Measurements from ENCODE around the gene KRT9.
"Not testable (repeated sequence)": the region's sequence is repeated elsewhere in the genome, so short reads cannot be mapped to it uniquely, and the experiment has no call there.

KRT9 gene

GRCh38 chr17:41571561-41572434 is at the start of gene KRT9:
Gene KRT9, minus strand, starts transcription at chr17:41572059. Its CDS starts 67 bp downstream, at chr17:41571992.
- no peak for DNase-seq

DNA sequence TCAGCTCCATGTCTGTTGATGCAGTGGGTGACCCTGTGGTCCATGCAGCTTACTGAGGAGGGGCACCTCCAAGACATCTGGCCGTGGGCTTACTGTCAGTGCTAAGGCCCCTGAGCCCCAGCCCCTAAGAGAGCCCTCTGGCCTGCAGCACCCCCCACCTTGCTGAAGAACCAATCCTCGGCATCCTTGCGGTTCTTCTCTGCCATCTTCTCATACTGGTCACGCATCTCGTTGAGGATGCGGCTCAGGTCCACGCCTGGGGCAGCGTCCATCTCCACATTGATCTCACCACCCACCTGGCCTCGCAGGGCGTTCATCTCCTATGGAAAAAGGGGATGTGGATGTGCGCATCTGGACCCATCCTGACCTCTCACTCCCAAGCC is 49.6 kb upstream of the KRT9 start:
- not testable (repeated sequence) for DNase-seq

DNA sequence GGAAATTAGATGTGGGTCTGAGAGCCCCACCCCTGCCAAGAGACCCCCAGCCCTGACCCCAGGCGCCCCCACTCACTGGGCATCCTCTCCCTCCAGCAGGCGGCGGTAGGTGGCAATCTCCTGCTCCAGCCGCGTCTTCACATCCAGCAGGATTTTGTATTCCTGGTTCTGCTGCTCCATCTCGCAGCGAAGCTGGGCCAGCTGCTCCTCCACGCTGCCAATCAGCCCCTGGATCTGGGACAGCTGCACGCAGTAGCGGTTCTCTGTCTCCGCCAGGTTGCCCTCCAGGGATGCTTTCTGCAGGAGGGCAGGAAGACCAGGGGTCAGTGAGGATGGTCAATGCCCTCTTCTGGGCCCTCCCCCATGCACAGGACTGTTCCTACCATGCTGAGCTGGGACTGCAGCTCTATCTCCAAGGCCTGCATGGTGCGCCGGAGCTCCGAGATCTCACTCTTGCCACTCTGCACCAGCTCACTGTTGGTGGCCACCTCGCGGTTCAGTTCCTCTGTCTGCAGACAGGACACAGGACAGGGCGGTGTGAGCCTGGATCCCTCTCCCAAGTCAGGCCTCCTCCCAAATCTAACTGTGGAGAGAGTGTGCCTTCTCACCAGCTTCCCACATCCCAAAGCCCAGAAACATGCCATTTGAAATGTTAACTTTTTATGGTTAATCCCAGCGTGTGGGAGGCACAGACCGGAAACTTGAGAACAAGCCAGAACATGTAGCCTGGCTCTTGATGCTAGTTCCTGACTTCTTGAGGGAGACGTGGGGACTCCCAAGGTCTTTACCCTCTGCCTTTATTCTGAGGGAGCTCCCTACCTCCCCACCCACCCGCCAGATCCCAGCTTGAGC is 49.0 kb upstream of the KRT9 start:
- DNase-seq = no peak

DNA sequence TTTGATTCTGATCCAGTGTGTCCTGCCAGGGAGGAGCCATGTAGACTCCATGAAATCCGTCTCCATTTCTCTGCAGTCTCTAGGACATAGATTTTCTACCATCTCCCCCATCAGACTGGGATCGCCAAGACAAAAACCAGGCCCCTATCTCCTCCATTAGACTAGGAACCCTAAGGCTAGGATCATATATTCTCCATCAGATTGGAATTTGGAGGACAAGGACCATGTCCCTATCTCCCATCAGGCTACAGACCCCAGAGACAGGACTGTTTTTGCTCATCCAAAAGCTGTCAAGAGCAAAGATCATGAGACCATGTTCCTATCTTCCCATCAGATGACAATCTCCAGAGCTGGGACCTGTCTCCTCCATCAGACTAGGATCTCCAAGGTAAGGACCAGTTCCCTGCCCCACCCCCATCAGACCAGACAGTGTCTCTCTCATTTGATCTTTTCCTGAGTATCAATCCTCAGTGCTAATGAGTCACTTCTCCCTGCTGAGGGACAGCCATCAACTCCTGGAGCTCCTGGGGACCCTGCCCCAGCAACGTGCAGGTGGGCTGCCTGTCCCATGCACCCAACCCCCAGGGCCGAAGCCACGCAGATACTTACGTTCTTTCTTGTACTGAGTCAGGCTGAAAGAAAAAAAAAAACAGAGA is 48.2 kb upstream of the KRT9 start:
- not testable (repeated sequence) for DNase-seq

DNA sequence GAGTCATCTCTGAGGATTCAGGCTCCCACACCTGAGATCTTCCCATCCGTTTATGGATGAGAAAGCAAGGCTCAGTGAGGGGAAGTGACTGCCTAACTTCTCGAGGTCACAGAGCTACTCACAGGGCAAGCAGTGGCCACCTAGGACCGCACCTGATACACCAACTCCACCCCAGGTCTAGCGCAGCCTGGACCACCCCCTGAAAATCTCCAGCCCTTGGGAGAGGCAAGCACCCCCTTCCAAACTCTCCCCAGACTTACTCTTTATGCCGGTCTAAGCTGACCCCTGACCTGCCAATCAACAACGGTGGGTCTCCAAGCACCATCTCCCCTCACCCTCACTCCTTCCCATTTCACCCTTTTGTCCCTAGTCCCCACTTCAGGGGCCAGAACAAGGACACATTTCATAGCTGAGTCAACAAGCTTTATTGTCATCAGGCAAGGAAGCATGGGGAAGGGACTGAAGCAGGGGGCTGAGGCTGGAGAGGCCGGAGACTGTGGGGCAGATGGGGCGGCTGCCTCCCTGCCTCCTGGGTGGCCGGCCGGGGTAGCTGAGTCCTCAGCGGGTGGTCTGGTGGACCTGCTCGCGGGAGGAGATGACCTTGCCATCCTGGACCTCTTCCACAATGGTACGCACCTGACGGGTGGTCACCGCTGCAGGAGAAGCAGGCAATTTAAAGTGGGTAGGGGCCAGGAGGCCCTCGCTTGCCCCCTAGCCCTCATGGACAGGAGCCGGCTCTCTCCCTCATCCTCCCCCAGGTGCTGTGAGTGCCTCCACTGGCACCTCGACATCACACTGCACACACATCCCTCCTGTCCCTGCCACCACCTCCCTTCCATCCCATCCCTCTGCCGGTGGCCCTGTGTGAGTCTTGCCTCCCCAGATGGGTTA is 47.4 kb upstream of the KRT9 start:
- no peak for DNase-seq

- DNase-seq = no peak
These were observed 46.6 kb upstream of the KRT9 start for GRCh38 chr17:41618341-41619035.

DNA sequence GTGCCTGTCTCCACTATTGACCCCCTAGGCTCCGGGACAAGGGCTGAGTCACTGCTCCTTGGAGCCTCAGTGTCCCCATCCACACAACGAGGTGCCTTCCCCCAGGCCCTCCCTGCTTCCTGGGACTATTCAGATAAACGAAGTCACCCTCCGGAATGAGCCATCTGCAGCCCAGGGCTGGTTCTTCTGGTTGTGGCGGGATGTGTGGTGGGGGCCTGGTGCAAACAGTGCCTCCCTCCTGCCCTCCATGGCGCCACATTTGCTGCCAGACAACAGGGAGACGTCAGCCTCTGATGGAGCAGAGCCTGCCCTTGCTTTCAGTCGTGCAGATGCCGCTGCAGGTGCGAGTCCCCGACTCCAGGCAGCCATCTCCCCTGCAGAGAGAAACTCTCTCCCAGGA is 45.8 kb upstream of the KRT9 start:
- no peak for DNase-seq

- no peak for DNase-seq
These were observed 45.3 kb upstream of the KRT9 start for GRCh38 chr17:41617136-41617535.

DNA sequence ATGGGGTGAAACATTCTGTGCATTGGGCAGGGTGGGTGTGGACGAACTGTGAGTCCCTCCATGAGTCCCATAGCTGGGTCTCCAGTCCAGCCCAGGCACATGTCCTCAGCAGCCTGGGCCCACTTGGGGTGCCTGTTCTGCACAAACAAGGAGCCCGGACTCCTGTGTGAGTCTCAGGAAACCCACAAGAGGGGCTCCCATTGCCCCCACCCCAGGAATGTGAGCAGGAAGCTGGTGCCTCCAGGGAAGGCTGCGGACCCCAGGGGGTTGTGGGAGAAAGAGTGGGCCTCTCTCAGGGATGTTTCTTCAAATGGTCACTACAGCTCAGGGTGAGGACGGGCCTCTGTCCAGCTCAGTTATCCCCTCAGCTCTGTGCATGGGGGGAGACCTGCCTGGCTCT is 44.6 kb upstream of the KRT9 start:
- not testable (repeated sequence) for DNase-seq

DNA sequence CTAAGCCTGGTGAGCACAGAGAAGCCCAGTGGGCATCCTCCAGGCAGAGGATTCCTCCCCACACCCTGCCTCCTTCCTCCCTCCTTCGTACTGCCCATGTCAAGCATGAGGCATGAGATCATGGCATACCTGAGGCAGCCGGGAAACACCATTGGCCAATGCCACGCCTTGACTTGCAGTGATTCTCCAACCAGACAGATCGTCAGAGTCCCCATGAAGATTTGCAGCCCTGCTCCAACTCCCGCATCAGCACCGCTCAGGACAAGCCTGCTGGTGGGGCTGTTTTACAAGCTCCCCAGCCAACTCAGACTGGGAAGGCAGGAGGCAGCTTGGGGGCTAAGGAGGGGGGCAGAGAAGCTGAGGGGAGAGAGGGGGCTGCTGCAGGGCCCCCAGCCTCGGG is 43.6 kb upstream of the KRT9 start:
- no peak for DNase-seq

DNA sequence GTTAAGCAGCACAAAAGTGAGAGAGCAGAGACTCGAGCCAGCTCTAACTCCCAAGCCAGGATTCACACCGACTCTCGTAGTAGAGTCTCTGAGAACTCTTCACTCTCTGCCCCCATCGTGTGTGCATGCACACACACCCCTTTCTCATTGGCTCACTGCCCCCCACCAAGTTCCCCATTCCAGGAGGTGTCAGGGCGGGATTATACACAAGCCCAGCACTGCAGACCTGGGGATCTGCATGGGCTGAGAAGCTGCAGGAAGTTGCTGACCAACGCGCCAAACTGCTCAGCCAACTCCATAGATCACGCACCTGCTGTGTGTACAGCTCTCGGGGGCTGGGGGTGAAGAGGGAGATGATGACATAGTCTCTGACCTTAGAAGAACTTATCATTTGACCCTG is 42.9 kb upstream of the KRT9 start:
- DNase-seq = not testable (repeated sequence)

DNA sequence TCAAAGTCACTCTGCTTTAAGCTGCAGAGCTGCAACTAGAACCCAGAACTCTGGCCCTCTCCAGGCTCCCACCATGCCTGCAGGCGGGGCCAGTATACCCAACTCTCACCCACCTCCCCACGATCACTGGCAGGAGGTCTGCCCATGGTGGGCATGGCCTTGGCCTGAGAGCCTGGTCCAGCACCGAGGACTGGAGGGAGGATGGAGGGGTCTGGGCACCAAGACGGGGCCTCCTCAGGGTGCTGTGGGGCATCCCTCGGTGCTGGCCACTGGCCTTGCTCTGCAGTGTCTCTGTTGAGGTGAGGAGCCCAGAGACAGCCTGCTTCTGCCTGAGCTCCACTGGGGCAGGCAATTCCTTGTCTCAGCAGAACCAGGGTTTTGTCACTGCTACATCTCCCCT is 42.2 kb upstream of the KRT9 start:
- no peak for DNase-seq

DNA sequence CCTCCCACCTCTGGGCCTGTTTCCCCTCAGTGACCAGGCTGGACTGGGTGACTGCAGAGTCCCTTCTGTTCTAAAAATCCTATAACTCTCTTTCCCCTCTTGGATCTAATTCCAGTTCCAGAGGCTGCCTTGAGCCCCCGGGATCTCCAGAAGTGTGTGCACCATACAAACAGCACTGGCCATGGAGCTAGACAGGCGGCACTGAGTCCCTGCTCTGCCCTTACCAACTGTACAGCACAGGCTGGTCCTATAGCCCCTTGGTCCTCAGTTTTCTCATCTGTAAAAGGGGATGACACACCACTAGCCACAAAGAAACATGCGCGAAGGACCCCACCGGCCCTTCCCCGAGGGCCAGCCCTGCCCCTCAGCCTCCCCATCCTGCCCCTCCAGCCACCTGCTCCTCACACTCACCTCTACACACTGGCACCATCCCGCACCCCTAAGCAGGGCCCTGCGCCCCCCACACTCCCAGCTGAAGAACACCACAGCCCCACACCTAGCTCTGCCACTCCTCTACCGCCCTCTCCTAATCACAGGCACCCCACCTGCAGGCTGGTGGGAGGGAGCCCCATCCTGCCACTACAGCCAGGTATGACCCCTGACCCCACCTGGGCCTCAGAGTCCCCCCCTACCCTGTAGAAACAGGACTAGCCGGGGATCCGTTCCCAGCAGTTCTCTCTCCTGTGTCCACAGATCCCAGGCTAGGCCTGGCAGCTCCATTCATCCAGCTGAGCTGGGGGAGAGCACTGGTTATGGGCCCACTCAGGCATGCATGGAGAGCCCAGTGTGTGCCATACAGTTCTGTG is 41.6 kb upstream of the KRT9 start:
- DNase-seq = no peak

DNA sequence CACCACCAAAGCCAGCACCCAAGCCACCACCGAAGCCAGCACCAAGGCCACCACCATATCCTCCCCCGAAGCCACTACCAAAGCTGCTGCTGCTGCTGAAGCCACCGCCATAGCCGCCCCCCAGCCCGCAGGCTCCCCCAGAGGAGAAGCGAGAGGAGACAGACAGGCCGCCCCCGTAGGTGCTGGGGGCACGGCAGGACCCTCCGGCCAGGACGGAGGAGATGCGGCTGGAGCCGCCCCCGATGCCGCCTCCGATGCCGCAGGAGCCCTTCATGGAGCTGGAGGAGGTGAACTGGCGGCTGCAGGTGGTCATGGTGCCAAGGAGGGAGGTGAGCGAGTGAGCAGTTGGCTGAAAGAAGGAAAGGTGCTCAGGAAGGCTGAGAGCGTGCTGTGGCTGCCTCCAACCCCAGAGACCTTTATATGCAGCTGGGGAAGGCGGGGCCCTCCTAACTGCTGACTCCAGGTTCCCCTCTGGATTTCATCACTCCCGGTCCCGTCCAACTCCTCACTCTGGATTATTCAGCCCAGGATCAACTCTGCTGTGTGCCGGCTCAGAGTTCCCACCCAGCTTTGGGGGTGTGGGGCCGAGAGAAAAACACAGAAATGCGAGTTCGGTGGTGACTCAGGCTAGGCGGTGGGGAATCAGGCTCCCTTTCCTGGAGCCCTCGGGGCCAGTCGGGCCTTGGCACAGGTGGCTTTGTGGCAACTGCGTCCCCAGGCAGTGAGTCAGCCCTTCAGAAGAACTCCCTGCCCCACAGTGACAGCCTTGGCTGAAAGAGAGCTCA is 40.7 kb upstream of the KRT9 start, which contains the start of gene KRT16:
Gene KRT16 (minus strand): TSS at position 392 of the 785 bp plus-strand sequence. CDS start 79 bp downstream, at position 313.
- not testable (repeated sequence) for DNase-seq

- DNase-seq = no peak
These were observed 39.2 kb upstream of the KRT9 start for GRCh38 chr17:41610965-41611640.

DNA sequence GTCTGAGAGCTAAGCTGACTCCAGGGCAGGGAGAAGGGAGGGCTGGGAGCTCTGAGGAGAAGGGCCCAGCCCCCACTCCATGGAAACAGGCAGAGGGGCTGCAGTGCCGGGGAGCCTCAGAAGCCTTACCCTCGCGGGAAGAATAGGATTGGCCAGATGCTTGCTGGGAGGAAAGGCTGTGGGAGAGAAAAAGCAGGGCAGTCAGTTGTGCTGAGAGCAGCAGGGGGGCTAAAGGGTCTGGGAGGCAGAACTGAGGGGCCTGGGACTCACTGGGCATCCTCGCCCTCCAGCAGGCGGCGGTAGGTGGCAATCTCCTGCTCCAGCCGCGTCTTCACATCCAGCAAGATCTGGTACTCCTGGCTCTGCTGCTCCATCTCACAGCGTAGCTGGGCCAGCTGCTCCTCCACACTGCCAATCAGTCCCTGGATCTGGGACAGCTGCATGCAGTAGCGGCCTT is 38.2 kb upstream of the KRT9 start:
- DNase-seq = not testable (repeated sequence)

- DNase-seq = not testable (repeated sequence)
These were observed 35.1 kb upstream of the KRT9 start for GRCh38 chr17:41606930-41607329.

DNA sequence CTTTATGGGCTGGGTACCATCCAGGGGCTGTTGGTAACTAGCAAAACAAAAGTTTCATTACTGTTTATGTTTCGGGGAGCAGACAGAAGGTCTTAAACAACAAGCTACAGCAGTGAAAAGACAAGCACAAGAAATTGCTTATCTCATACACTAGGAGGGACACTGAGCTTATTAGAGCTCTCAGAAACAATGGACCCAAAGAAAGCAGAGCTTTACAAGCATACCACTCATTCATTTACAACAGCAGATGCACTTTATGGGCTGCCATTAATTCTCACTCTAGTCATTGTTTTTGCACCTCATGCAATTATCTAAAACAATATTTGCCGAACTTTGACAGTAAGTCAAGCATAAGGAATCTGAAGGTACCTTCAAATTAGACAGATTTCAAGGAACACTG is 30.7 kb upstream of the KRT9 start:
- DNase-seq = no peak

- DNase-seq = no peak
These were observed 28.5 kb upstream of the KRT9 start for GRCh38 chr17:41600318-41600717.

Data from stimulated activated naive CD4-positive, alpha-beta T cell (primary cell).